IMR-90 (cell line): ENCODE results near the gene DGKG.

Experiments
- BHLHE40 ChIP-seq: fragments of 150-350 bp; IDR thresholded peaks from 2 replicates; pipeline ENCODE4 v1.6.1; 2016; ENCODE audit warnings: mild to moderate bottlenecking, low read depth, low read length
- CEBPB ChIP-seq: IDR thresholded peaks from 2 replicates; pipeline ENCODE4 v1.6.1; 2012; ENCODE audit warnings: low read depth, low read length, improper control_type of control experiment
- CHD1 ChIP-seq: IDR thresholded peaks from 2 replicates; pipeline ENCODE4 v1.6.1; 2012; ENCODE audit warnings: low read depth, low read length, improper control_type of control experiment
- MXI1 ChIP-seq: IDR thresholded peaks from 2 replicates; pipeline ENCODE4 v1.6.1; 2012; ENCODE audit warnings: low read depth, mild to moderate bottlenecking, low read length, moderate library complexity, borderline replicate concordance
- POLR2A ChIP-seq: IDR thresholded peaks from 2 replicates; pipeline ENCODE4 v1.6.1; 2012; ENCODE audit warnings: mild to moderate bottlenecking, low read depth, low read length
- RAD21 ChIP-seq: IDR thresholded peaks from 2 replicates; pipeline ENCODE4 v1.6.1; 2012; ENCODE audit warnings: low read length, improper control_type of control experiment
- RCOR1 ChIP-seq: IDR thresholded peaks from 2 replicates; pipeline ENCODE4 v1.6.1; 2012; ENCODE audit warnings: mild to moderate bottlenecking, low read length, improper control_type of control experiment; ENCODE audit not compliant: insufficient replicate concordance
- RFX5 ChIP-seq: IDR thresholded peaks from 2 replicates; pipeline ENCODE4 v1.8.0; 2012; ENCODE audit warnings: low read depth, mild to moderate bottlenecking, low read length, moderate library complexity
- SMC3 ChIP-seq: fragments of 150-350 bp; IDR thresholded peaks from 2 replicates; pipeline ENCODE4 v1.6.1; 2016; ENCODE audit warnings: low read depth, mild to moderate bottlenecking, antibody characterized with exemption, low read length, moderate library complexity
- TF ChIP-seq, protein P1 (sequence below): conservative IDR thresholded peaks from 2 replicates; pipeline ENCODE4 v1.5.1; 2012; ENCODE audit warnings: mild to moderate bottlenecking, low read depth, low read length, improper control_type of control experiment
- TF ChIP-seq, protein P2 (sequence below): fragments of 150-350 bp; IDR thresholded peaks from 2 replicates; pipeline ENCODE4 v1.6.1; 2016; ENCODE audit warnings: low read depth, mild to moderate bottlenecking, low read length, moderate library complexity, borderline replicate concordance
- TF ChIP-seq, protein P3 (sequence below): fragments of 150-350 bp; IDR thresholded peaks from 2 replicates; pipeline ENCODE4 v1.6.1; 2017; ENCODE audit warnings: mild to moderate bottlenecking, antibody characterized with exemption, low read length, low read depth

- TF ChIP-seq, protein P1, sequence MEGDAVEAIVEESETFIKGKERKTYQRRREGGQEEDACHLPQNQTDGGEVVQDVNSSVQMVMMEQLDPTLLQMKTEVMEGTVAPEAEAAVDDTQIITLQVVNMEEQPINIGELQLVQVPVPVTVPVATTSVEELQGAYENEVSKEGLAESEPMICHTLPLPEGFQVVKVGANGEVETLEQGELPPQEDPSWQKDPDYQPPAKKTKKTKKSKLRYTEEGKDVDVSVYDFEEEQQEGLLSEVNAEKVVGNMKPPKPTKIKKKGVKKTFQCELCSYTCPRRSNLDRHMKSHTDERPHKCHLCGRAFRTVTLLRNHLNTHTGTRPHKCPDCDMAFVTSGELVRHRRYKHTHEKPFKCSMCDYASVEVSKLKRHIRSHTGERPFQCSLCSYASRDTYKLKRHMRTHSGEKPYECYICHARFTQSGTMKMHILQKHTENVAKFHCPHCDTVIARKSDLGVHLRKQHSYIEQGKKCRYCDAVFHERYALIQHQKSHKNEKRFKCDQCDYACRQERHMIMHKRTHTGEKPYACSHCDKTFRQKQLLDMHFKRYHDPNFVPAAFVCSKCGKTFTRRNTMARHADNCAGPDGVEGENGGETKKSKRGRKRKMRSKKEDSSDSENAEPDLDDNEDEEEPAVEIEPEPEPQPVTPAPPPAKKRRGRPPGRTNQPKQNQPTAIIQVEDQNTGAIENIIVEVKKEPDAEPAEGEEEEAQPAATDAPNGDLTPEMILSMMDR, result no peak
- TF ChIP-seq POLR2A (no peak), MXI1 (no peak), RFX5 (no peak), BHLHE40 (no peak), RCOR1 (no peak), RAD21 (no peak), SMC3 (no peak), CEBPB (no peak), CHD1 (no peak)
- TF ChIP-seq, protein P2, sequence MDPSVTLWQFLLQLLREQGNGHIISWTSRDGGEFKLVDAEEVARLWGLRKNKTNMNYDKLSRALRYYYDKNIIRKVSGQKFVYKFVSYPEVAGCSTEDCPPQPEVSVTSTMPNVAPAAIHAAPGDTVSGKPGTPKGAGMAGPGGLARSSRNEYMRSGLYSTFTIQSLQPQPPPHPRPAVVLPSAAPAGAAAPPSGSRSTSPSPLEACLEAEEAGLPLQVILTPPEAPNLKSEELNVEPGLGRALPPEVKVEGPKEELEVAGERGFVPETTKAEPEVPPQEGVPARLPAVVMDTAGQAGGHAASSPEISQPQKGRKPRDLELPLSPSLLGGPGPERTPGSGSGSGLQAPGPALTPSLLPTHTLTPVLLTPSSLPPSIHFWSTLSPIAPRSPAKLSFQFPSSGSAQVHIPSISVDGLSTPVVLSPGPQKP, result no peak
- TF ChIP-seq, protein P3, sequence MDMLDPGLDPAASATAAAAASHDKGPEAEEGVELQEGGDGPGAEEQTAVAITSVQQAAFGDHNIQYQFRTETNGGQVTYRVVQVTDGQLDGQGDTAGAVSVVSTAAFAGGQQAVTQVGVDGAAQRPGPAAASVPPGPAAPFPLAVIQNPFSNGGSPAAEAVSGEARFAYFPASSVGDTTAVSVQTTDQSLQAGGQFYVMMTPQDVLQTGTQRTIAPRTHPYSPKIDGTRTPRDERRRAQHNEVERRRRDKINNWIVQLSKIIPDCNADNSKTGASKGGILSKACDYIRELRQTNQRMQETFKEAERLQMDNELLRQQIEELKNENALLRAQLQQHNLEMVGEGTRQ, result no peak
These were observed 161.3 kb downstream of the DGKG start for GRCh38 chr3:186200726-186201125.
